Neural cell (in vitro differentiated cells): Measurements from ENCODE around the gene CTRB1. TPM values are rescaled to one million over a fixed set of nuclear protein-coding genes. Genes with fewer than 3 reads are reported as not detected.

Experiments
- H2AFZ ChIP-seq: fragments of 200-600, 300-800 bp; sonication (generic), shearing (Covaris generic); 2 replicates; pipeline ENCODE4 v1.6.0; 2014; ENCODE audit warnings: low read depth, mild to moderate bottlenecking, antibody characterized with exemption, low read length, moderate library complexity
- H3F3A ChIP-seq: fragments of 200-600 bp; shearing (Covaris generic); 2 replicates; pipeline ENCODE4 v1.6.1; 2016; ENCODE audit warnings: mild to moderate bottlenecking, moderate library complexity, mixed read lengths, antibody characterized with exemption, low read length; ENCODE audit not compliant: insufficient read depth, poor library complexity, severe bottlenecking
- H3K27ac ChIP-seq: fragments of 200-600, 300-800 bp; sonication (generic), shearing (Covaris generic); 2 replicates; pipeline ENCODE4 v1.5.1; 2014; ENCODE audit warnings: mild to moderate bottlenecking, low read length, moderate library complexity
- H3K27me3 ChIP-seq: fragments of 300-800, 200-600 bp; sonication (generic), shearing (Covaris generic); 2 replicates; pipeline ENCODE4 v1.6.0; 2014; ENCODE audit warnings: mild to moderate bottlenecking, low read depth, low read length, moderate library complexity; ENCODE audit not compliant: insufficient read depth
- H3K36me3 ChIP-seq: fragments of 300-800, 200-600 bp; sonication (generic), shearing (Covaris generic); 2 replicates; pipeline ENCODE4 v1.5.1; 2014; ENCODE audit warnings: mild to moderate bottlenecking, antibody characterized with exemption, low read length, moderate library complexity; ENCODE audit not compliant: insufficient read depth
- H3K4me2 ChIP-seq: fragments of 300-800, 200-600 bp; sonication (generic), shearing (Covaris generic); 2 replicates; pipeline ENCODE4 v1.6.0; 2014; ENCODE audit warnings: mild to moderate bottlenecking, low read length
- H3K4me3 ChIP-seq: fragments of 300-800, 200-600 bp; sonication (generic), shearing (Covaris generic); 2 replicates; pipeline ENCODE4 v1.5.1; 2014; ENCODE audit warnings: mild to moderate bottlenecking, low read length, moderate library complexity
- H3K79me2 ChIP-seq: fragments of 200-600 bp; shearing (Covaris generic); replicated peaks from 2 replicates; pipeline ENCODE4 v1.6.0; 2014; ENCODE audit warnings: mild to moderate bottlenecking, low read length, moderate library complexity; ENCODE audit not compliant: insufficient read depth
- H3K9ac ChIP-seq: fragments of 300-800, 200-600 bp; sonication (generic), shearing (Covaris generic); 2 replicates; pipeline ENCODE4 v1.6.1; 2016; ENCODE audit warnings: mild to moderate bottlenecking, low read length, mixed read lengths
- H3K9me2 ChIP-seq: fragments of 200-600 bp; shearing (Covaris generic); 2 replicates; pipeline ENCODE4 v1.6.1; 2016; ENCODE audit warnings: mild to moderate bottlenecking, low read length, mixed read lengths; ENCODE audit not compliant: insufficient read depth
- H3K9me3 ChIP-seq: fragments of 200-600, 300-800 bp; sonication (generic), shearing (Covaris generic); 2 replicates; pipeline ENCODE4 v1.6.1; 2016; ENCODE audit warnings: mild to moderate bottlenecking, mixed run types, low read length, moderate library complexity, mixed read lengths
- H4K20me1 ChIP-seq: fragments of 200-600 bp; shearing (Covaris generic); 2 replicates; pipeline ENCODE4 v1.6.1; 2016; ENCODE audit warnings: mild to moderate bottlenecking, mixed run types; ENCODE audit not compliant: insufficient read depth
- EP300 ChIP-seq: fragments of 450-650 bp; conservative IDR thresholded peaks from 2 replicates; pipeline ENCODE4 v1.6.1; 2014; ENCODE audit warnings: antibody characterized with exemption, mild to moderate bottlenecking, moderate library complexity; ENCODE audit not compliant: poor library complexity, severe bottlenecking
- EZH2 ChIP-seq: fragments of 200-600, 300-800 bp; shearing (Covaris generic), sonication (generic); IDR thresholded peaks from 2 replicates; pipeline ENCODE4 v1.6.1; 2014; ENCODE audit warnings: antibody characterized with exemption, low read length, borderline replicate concordance, mild to moderate bottlenecking; ENCODE audit not compliant: insufficient read depth, poor library complexity, severe bottlenecking
- MXI1 ChIP-seq: fragments of 450-650 bp; conservative IDR thresholded peaks from 2 replicates; pipeline ENCODE4 v1.6.1; 2014; ENCODE audit warnings: antibody characterized with exemption, mild to moderate bottlenecking; ENCODE audit not compliant: poor library complexity, severe bottlenecking
- POLR2AphosphoS5 ChIP-seq: IDR thresholded peaks from 2 replicates; pipeline ENCODE4 v1.6.1; 2012
- RAD21 ChIP-seq: fragments of 450-650 bp; conservative IDR thresholded peaks from 2 replicates; pipeline ENCODE4 v1.6.1; 2014; ENCODE audit warnings: antibody characterized with exemption, mild to moderate bottlenecking, moderate library complexity
- SMC3 ChIP-seq: fragments of 450-650 bp; conservative IDR thresholded peaks from 2 replicates; pipeline ENCODE4 v1.6.1; 2014; ENCODE audit warnings: antibody characterized with exemption, mild to moderate bottlenecking, moderate library complexity; ENCODE audit not compliant: poor library complexity
- TAF1 ChIP-seq: IDR thresholded peaks from 2 replicates; pipeline ENCODE4 v1.6.1; 2012; ENCODE audit warnings: low read depth
- polyA plus RNA-seq: library from polyadenylated mRNA; depleted of rRNA; stranded (reverse); fragments of >200 nt; gene quantifications from 2 replicates; pipeline ENCODE4 v1.2.3, GENCODE V29; 2014
- TF ChIP-seq, protein P1 (sequence below): fragments of 450-650 bp; IDR thresholded peaks from 2 replicates; pipeline ENCODE4 v1.5.1; 2014; ENCODE audit warnings: antibody characterized with exemption, mild to moderate bottlenecking, moderate library complexity; ENCODE audit not compliant: poor library complexity, severe bottlenecking
- TF ChIP-seq, protein P2 (sequence below): IDR thresholded peaks from 2 replicates; pipeline ENCODE4 v1.6.1; 2012; ENCODE audit warnings: borderline replicate concordance

CTRB1 gene
- polyA plus RNA-seq, 1 donor from 2014 or later: not detected

DNA sequence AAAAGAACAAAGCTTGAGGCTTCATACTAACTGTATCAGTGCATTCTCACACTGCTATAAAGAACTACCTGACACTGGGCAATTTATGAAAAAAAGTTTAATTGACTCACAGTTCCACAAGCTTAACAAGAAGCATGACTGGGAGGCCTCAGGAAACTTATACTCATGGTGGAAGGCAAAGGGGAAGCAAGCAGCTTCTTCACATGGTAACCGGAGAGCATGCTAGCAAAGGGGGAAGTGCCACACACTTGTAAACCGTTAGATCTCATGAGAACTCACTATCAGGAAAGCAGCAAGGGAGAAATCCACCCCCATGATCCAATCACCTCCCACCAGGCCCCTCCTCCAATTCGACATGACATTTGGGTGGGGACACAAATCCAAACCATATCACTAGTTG is 37.2 kb upstream of the CTRB1 start:
- Histone ChIP-seq H3K4me2 (no peak overlapping the region), H3K9ac (no peak overlapping the region), H2AFZ (no peak overlapping the region), H4K20me1 (no peaks in the 10 kb centered on the region), H3K27me3 (no peaks in the 10 kb centered on the region), H3K27ac (no peak overlapping the region), H3K79me2 (no peaks in the 10 kb centered on the region), H3K36me3 (no peaks in the 10 kb centered on the region), H3K4me3 (no peak overlapping the region), H3K9me2 (no peaks in the 10 kb centered on the region), H3K9me3 (peaks cover 4% of the 10 kb centered on the region), H3F3A (no peaks in the 10 kb centered on the region)
- TF ChIP-seq, protein P1, sequence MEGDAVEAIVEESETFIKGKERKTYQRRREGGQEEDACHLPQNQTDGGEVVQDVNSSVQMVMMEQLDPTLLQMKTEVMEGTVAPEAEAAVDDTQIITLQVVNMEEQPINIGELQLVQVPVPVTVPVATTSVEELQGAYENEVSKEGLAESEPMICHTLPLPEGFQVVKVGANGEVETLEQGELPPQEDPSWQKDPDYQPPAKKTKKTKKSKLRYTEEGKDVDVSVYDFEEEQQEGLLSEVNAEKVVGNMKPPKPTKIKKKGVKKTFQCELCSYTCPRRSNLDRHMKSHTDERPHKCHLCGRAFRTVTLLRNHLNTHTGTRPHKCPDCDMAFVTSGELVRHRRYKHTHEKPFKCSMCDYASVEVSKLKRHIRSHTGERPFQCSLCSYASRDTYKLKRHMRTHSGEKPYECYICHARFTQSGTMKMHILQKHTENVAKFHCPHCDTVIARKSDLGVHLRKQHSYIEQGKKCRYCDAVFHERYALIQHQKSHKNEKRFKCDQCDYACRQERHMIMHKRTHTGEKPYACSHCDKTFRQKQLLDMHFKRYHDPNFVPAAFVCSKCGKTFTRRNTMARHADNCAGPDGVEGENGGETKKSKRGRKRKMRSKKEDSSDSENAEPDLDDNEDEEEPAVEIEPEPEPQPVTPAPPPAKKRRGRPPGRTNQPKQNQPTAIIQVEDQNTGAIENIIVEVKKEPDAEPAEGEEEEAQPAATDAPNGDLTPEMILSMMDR: no peak
- TF ChIP-seq EP300: no peak
- no peak for TF ChIP-seq TAF1
- TF ChIP-seq MXI1: no peak
- TF ChIP-seq RAD21: no peak
- no peak for TF ChIP-seq POLR2AphosphoS5
- TF ChIP-seq, protein P2, sequence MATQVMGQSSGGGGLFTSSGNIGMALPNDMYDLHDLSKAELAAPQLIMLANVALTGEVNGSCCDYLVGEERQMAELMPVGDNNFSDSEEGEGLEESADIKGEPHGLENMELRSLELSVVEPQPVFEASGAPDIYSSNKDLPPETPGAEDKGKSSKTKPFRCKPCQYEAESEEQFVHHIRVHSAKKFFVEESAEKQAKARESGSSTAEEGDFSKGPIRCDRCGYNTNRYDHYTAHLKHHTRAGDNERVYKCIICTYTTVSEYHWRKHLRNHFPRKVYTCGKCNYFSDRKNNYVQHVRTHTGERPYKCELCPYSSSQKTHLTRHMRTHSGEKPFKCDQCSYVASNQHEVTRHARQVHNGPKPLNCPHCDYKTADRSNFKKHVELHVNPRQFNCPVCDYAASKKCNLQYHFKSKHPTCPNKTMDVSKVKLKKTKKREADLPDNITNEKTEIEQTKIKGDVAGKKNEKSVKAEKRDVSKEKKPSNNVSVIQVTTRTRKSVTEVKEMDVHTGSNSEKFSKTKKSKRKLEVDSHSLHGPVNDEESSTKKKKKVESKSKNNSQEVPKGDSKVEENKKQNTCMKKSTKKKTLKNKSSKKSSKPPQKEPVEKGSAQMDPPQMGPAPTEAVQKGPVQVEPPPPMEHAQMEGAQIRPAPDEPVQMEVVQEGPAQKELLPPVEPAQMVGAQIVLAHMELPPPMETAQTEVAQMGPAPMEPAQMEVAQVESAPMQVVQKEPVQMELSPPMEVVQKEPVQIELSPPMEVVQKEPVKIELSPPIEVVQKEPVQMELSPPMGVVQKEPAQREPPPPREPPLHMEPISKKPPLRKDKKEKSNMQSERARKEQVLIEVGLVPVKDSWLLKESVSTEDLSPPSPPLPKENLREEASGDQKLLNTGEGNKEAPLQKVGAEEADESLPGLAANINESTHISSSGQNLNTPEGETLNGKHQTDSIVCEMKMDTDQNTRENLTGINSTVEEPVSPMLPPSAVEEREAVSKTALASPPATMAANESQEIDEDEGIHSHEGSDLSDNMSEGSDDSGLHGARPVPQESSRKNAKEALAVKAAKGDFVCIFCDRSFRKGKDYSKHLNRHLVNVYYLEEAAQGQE: no peak
- no peak for TF ChIP-seq SMC3
- TF ChIP-seq EZH2: no peak

DNA sequence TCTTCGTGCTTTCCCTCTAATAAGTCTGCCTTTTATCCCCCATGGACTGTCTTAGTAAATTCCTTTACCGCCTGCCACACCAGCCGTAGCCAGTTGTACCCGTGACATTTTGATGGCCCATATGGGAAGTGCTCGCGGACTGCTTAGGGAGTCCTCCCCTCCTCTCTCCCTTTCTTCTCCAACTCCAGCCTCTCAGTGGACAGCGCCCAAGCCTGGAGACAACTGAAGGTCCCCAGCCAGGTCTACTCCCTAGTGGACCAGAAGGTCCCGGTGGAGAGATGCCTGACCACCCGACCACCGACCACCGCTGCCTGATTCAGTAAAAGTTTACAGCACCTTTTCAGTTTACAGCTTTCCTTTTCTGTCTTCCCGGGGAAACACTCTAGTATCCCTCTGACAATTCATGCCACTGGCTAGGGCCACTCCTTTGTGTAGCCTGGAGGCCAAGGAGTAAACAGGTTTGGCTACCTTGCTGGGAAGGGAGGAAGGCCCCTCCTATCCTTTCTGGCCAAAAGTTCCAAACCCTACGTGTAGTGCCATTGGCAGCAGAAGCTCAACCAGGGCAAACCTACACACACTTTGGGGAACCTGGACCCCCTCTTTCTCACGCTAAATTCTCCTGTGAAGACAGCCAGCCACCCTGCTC is 29.8 kb upstream of the CTRB1 start:
- H3K9me3 ChIP-seq: no peaks in the 10 kb centered on the region
- H3K9me2 ChIP-seq: no peaks in the 10 kb centered on the region
- H4K20me1 ChIP-seq: no peaks in the 10 kb centered on the region
- no peaks in the 10 kb centered on the region for H3K27me3 ChIP-seq
- no peak overlapping the region for H3K4me2 ChIP-seq
- no peak overlapping the region for H2AFZ ChIP-seq
- H3K9ac ChIP-seq: no peak overlapping the region
- no peak overlapping the region for H3K4me3 ChIP-seq
- H3K27ac ChIP-seq: no peak overlapping the region
- no peaks in the 10 kb centered on the region for H3K79me2 ChIP-seq
- TF ChIP-seq POLR2AphosphoS5: no peak
- no peak for TF ChIP-seq TAF1
- no peaks in the 10 kb centered on the region for H3F3A ChIP-seq
- H3K36me3 ChIP-seq: no peaks in the 10 kb centered on the region
